ENCODE data around the gene ADARB1. TPM values are rescaled to one million over a fixed set of nuclear protein-coding genes. Genes with fewer than 3 reads are reported as not detected.

Gene ADARB1
- polyA plus RNA-seq, 1 of the 3 experiments (the other 2 are of a cell fraction) = 7.8 TPM

DNA sequence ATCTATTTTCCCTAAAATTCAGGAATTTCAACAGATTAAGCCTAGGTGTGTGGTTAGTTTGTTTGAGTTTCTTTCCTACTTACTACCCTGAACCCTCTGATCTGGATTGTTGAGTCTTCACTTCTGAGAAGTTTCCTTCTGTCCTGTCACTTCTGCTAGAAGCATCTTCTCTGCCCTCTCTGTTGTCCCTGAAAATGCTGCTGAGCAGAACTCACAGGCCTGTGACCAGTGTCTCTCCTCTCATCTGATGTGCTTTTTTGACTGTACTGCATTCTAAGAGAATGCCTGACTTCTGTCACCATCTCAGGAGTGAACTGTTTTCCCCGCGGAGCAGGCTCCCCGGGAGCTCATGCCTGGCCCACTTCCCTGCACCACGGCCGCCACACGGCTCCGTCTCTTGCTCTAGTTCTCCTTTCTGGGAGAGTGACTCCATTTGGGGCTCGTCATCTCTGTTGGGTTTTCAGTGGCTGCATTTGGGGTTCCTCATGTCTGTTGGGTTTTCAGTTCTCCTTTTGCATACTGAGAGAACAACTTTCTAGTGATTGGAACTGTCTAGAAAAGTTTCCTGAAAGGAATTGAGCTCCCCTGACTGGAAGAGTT lies 135.4 kb downstream of the ADARB1 start:
- TF ChIP-seq ELF1 (IDR thresholded peaks at IDR 0.05) (no peak), NFIC (IDR thresholded peaks at IDR 0.05; ENCODE audit: borderline replicate concordance) (no peak)
- Histone ChIP-seq H3K4me2 (no peak overlapping the region), H3K79me2 (ENCODE audit: insufficient read depth) (no peaks in the 10 kb centered on the region), H4K20me1 (ENCODE audit: insufficient read depth) (no peaks in the 10 kb centered on the region), H3K9me2 (no peaks in the 10 kb centered on the region), H3K27ac (ENCODE audit: low read depth in 2 of 2, low read length in 1 of 2) (no peak overlapping the region), H3F3A (replicated peaks; ENCODE audit: insufficient read depth) (no peaks in the 10 kb centered on the region), H3K4me1 (ENCODE audit: control insufficient read depth in 1 of 2, insufficient read depth in 2 of 2, low read depth in 1 of 2, low read length in 1 of 2) (peaks cover 0 to 7% of the 10 kb centered on the region in 2 experiments; a peak in 1 of 4 replicates), H3K9ac (no peak overlapping the region), H3K27me3 (ENCODE audit: insufficient read depth) (no peaks in the 10 kb centered on the region), H3K9me3 (no peaks in the 10 kb centered on the region), H2AFZ (ENCODE audit: low read depth) (no peak overlapping the region), H3K36me3 (replicated peaks in 1 of 2; ENCODE audit: control insufficient read depth in 1 of 2, insufficient read depth in 2 of 2, low read length in 1 of 2) (peaks cover 0 to 5% of the 10 kb centered on the region in 2 experiments), H3K4me3 (ENCODE audit: low read depth in 2 of 2, low read length in 1 of 2) (no peak overlapping the region)
- 96% methylated on average over 8 of the region's 8 CpGs for WGBS (ENCODE audit: low lambda C conversion rate)
- DNase-seq = no peak
- ChIA-PET POLR2A (interaction anchor here (0.6 kb wide), 1 partner anchor 437 kb away, joined by 7 read pairs; no protein-coding TSS in a partner anchor), CTCF (interaction anchor here (1.5 to 12.0 kb wide), 3 partner anchors 9 to 70 kb away, joined by 3 to 117 read pairs (median 4); no protein-coding TSS in a partner anchor)

DNA sequence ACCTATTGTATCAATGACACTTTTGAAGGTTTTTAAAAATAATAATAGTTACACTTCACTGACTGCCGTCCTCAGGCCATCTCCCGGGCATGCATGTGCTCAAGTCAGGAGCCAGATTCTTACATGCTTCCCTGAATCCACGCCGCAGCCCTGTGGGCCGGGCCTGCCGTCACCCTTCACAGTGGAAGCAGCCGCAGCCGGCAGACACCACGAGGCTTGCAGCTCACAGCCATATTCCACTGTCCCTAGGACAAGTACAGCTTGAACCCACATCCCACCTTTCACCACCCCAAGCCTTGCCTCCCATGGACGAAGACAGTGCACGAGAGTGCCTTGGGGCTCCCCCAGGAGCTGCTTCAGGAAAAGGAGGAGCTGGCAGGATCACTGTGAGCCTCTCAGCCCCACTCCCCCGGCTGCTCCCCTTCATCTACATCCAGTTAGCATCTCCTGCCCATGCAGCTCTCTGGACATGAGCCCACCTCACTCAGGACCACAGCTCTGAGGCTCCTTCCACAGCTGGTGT lies 136.1 kb downstream of the ADARB1 start:
- no peak for DNase-seq
- Histone ChIP-seq H3K9ac (no peak overlapping the region), H3K9me2 (no peaks in the 10 kb centered on the region), H2AFZ (ENCODE audit: low read depth) (no peak overlapping the region), H3F3A (replicated peaks; ENCODE audit: insufficient read depth) (no peaks in the 10 kb centered on the region), H3K4me2 (no peak overlapping the region), H3K27ac (ENCODE audit: low read depth in 2 of 2, low read length in 1 of 2) (no peak overlapping the region), H3K27me3 (ENCODE audit: insufficient read depth) (no peaks in the 10 kb centered on the region), H3K4me3 (ENCODE audit: low read depth in 2 of 2, low read length in 1 of 2) (no peak overlapping the region), H3K79me2 (ENCODE audit: insufficient read depth) (no peaks in the 10 kb centered on the region), H3K9me3 (no peaks in the 10 kb centered on the region), H4K20me1 (ENCODE audit: insufficient read depth) (no peaks in the 10 kb centered on the region), H3K36me3 (replicated peaks in 1 of 2; ENCODE audit: control insufficient read depth in 1 of 2, insufficient read depth in 2 of 2, low read length in 1 of 2) (peaks cover 4 to 5% of the 10 kb centered on the region in 2 experiments), H3K4me1 (ENCODE audit: control insufficient read depth in 1 of 2, insufficient read depth in 2 of 2, low read depth in 1 of 2, low read length in 1 of 2) (peaks cover 0 to 7% of the 10 kb centered on the region in 2 experiments; a peak in 1 of 4 replicates)
- ChIA-PET POLR2A (no interaction called here), CTCF (interaction anchor here (0.7 to 12.0 kb wide), 6 partner anchors 10 to 229 kb away, joined by 3 to 117 read pairs (median 4); no protein-coding TSS in a partner anchor)
- TF ChIP-seq JUND (IDR thresholded peaks at IDR 0.05) (no peak), FOXM1 (IDR thresholded peaks at IDR 0.05; ENCODE audit: low read depth) (no peak), TEAD4 (IDR thresholded peaks at IDR 0.05; ENCODE audit: borderline replicate concordance, insufficient read depth) (no peak), NRF1 (IDR thresholded peaks at IDR 0.05; ENCODE audit: low read depth, low read length) (no peak), TCF12 (IDR thresholded peaks at IDR 0.05) (no peak), ELF1 (IDR thresholded peaks at IDR 0.05) (no peak), MXI1 (IDR thresholded peaks at IDR 0.05; ENCODE audit: low read depth, low read length) (no peak), CHD2 (IDR thresholded peaks at IDR 0.05; ENCODE audit: low read length, partially characterized antibody) (no peak), SIN3A (IDR thresholded peaks at IDR 0.05; ENCODE audit: borderline replicate concordance, low read depth, low read length) (no peak), RCOR1 (IDR thresholded peaks at IDR 0.05; ENCODE audit: low read length) (no peak), EP300 (IDR thresholded peaks at IDR 0.05; ENCODE audit: borderline replicate concordance in 1 of 2, low read depth in 1 of 2, low read length in 1 of 2) (no peak), EZH2phosphoT487 (IDR thresholded peaks at IDR 0.05; ENCODE audit: borderline replicate concordance, low read depth) (no peak), FOXJ3 (CRISPR knock-in tag; IDR thresholded peaks at IDR 0.05) (no peak), POLR2AphosphoS5 (IDR thresholded peaks at IDR 0.05; ENCODE audit: low read depth, low read length) (no peak)
- TF ChIP-seq, protein P1, sequence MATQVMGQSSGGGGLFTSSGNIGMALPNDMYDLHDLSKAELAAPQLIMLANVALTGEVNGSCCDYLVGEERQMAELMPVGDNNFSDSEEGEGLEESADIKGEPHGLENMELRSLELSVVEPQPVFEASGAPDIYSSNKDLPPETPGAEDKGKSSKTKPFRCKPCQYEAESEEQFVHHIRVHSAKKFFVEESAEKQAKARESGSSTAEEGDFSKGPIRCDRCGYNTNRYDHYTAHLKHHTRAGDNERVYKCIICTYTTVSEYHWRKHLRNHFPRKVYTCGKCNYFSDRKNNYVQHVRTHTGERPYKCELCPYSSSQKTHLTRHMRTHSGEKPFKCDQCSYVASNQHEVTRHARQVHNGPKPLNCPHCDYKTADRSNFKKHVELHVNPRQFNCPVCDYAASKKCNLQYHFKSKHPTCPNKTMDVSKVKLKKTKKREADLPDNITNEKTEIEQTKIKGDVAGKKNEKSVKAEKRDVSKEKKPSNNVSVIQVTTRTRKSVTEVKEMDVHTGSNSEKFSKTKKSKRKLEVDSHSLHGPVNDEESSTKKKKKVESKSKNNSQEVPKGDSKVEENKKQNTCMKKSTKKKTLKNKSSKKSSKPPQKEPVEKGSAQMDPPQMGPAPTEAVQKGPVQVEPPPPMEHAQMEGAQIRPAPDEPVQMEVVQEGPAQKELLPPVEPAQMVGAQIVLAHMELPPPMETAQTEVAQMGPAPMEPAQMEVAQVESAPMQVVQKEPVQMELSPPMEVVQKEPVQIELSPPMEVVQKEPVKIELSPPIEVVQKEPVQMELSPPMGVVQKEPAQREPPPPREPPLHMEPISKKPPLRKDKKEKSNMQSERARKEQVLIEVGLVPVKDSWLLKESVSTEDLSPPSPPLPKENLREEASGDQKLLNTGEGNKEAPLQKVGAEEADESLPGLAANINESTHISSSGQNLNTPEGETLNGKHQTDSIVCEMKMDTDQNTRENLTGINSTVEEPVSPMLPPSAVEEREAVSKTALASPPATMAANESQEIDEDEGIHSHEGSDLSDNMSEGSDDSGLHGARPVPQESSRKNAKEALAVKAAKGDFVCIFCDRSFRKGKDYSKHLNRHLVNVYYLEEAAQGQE (IDR thresholded peaks at IDR 0.05; ENCODE audit: low read depth, low read length) = no peak
- TF ChIP-seq, protein P2, sequence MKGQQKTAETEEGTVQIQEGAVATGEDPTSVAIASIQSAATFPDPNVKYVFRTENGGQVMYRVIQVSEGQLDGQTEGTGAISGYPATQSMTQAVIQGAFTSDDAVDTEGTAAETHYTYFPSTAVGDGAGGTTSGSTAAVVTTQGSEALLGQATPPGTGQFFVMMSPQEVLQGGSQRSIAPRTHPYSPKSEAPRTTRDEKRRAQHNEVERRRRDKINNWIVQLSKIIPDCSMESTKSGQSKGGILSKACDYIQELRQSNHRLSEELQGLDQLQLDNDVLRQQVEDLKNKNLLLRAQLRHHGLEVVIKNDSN (IDR thresholded peaks at IDR 0.05; ENCODE audit: borderline replicate concordance, low read depth) = no peak
- TF ChIP-seq, protein P3, sequence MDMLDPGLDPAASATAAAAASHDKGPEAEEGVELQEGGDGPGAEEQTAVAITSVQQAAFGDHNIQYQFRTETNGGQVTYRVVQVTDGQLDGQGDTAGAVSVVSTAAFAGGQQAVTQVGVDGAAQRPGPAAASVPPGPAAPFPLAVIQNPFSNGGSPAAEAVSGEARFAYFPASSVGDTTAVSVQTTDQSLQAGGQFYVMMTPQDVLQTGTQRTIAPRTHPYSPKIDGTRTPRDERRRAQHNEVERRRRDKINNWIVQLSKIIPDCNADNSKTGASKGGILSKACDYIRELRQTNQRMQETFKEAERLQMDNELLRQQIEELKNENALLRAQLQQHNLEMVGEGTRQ (IDR thresholded peaks at IDR 0.05; ENCODE audit: borderline replicate concordance, low read depth, low read length) = no peak
- WGBS (ENCODE audit: low lambda C conversion rate) = 94% methylated on average over 9 of the region's 12 CpGs
